Measurements from ENCODE around the gene MRPL12.

DNA sequence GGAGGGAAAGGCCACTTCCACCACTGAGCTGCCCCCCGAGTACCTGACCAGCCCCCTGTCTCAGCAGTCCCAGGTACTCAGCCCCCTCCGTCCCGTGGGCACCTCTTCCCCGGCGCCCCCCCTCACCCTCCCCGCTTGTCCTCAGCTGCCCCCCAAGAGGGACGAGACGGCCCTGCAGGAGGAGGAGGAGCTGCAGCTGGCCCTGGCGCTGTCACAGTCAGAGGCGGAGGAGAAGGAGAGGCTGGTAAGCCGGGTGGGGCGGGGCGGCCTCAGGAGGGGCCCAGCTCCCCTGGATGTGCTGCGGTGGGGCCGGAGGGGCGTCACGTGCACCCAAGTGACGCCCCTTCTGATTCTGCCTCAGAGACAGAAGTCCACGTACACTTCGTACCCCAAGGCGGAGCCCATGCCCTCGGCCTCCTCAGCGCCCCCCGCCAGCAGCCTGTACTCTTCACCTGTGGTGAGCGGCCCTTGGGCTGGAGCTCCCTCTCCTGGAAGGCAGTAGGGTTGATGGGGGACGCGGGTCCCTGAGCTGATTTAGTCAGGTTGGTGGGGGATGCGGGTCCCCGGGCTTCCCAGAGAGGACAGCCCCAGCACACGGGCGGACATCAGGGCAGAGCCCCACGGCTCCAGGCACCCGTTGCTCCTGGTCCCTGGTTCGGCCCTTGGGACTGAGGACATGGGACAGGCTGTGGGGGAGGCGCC is 9.5 kb upstream of the MRPL12 start:
- TF ChIP-seq, protein P1, sequence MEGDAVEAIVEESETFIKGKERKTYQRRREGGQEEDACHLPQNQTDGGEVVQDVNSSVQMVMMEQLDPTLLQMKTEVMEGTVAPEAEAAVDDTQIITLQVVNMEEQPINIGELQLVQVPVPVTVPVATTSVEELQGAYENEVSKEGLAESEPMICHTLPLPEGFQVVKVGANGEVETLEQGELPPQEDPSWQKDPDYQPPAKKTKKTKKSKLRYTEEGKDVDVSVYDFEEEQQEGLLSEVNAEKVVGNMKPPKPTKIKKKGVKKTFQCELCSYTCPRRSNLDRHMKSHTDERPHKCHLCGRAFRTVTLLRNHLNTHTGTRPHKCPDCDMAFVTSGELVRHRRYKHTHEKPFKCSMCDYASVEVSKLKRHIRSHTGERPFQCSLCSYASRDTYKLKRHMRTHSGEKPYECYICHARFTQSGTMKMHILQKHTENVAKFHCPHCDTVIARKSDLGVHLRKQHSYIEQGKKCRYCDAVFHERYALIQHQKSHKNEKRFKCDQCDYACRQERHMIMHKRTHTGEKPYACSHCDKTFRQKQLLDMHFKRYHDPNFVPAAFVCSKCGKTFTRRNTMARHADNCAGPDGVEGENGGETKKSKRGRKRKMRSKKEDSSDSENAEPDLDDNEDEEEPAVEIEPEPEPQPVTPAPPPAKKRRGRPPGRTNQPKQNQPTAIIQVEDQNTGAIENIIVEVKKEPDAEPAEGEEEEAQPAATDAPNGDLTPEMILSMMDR (IDR thresholded peaks at IDR 0.05), result no peak; the same call in 1 of the 2 replicates
- TF ChIP-seq, protein P2, sequence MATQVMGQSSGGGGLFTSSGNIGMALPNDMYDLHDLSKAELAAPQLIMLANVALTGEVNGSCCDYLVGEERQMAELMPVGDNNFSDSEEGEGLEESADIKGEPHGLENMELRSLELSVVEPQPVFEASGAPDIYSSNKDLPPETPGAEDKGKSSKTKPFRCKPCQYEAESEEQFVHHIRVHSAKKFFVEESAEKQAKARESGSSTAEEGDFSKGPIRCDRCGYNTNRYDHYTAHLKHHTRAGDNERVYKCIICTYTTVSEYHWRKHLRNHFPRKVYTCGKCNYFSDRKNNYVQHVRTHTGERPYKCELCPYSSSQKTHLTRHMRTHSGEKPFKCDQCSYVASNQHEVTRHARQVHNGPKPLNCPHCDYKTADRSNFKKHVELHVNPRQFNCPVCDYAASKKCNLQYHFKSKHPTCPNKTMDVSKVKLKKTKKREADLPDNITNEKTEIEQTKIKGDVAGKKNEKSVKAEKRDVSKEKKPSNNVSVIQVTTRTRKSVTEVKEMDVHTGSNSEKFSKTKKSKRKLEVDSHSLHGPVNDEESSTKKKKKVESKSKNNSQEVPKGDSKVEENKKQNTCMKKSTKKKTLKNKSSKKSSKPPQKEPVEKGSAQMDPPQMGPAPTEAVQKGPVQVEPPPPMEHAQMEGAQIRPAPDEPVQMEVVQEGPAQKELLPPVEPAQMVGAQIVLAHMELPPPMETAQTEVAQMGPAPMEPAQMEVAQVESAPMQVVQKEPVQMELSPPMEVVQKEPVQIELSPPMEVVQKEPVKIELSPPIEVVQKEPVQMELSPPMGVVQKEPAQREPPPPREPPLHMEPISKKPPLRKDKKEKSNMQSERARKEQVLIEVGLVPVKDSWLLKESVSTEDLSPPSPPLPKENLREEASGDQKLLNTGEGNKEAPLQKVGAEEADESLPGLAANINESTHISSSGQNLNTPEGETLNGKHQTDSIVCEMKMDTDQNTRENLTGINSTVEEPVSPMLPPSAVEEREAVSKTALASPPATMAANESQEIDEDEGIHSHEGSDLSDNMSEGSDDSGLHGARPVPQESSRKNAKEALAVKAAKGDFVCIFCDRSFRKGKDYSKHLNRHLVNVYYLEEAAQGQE (IDR thresholded peaks at IDR 0.05; ENCODE audit: insufficient read depth in 1 of 2, low read depth in 2 of 2, low read length in 1 of 2), result no peak
- TF ChIP-seq POLR2AphosphoS5 (IDR thresholded peaks at IDR 0.05; ENCODE audit: low read depth, low read length) (no peak), SIN3A (IDR thresholded peaks at IDR 0.05; ENCODE audit: borderline replicate concordance, insufficient read depth, low read depth, low read length) (no peak), TCF7L2 (IDR thresholded peaks at IDR 0.05; ENCODE audit: low read depth, low read length) (no peak)
